GM19099 (cell line): ENCODE measurements around the gene AVL9.
A peak's percentile ranks its signal among the peaks of the same experiment; 100 is the strongest.

Source experiments
- POLR2A ChIP-seq: IDR thresholded peaks from 3 replicates; pipeline ENCODE4 v1.6.1; 2011; ENCODE audit warnings: low read depth; ENCODE audit not compliant: insufficient read length; ENCODE audit errors: extremely low read depth

The AVL9 gene

GRCh38 chr7:32495298-32496051, at the start of gene AVL9:
TSS of gene AVL9 (plus strand) at chr7:32495489. CDS start at chr7:32495710, 221 bp downstream.
- TF ChIP-seq POLR2A = peak; percentile 97

GRCh38 chr7:32447218-32447617, 48.1 kb upstream of the AVL9 start:
- TF ChIP-seq POLR2A = no peak

- no peak for TF ChIP-seq POLR2A
Observed at GRCh38 chr7:32453341-32454011, 41.8 kb upstream of the AVL9 start.

GRCh38 chr7:32458025-32458424, 37.3 kb upstream of the AVL9 start:
- TF ChIP-seq POLR2A = no peak

- TF ChIP-seq POLR2A = no peak
Observed at GRCh38 chr7:32459788-32460187, 35.5 kb upstream of the AVL9 start.

DNA sequence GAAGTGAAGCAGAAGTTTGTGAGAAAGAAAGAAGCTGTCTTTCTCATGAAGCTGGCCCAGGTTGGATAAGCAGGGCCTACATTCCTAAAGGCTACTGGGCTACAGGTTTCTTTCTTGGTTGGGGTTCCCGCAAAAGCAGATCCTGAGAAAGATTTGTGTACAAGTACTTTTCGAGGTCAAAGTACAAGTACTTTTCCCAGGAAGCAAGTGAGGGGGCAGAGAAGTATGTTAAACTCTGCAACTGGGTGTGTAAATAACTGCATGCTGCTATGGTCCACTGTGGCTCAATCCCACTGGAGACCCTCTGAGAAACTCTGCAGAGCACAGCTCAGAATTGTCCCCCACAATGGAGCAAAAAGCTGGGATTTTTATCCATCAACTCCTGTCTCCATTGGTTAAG, 33.8 kb upstream of the AVL9 start:
- no peak for TF ChIP-seq POLR2A

DNA sequence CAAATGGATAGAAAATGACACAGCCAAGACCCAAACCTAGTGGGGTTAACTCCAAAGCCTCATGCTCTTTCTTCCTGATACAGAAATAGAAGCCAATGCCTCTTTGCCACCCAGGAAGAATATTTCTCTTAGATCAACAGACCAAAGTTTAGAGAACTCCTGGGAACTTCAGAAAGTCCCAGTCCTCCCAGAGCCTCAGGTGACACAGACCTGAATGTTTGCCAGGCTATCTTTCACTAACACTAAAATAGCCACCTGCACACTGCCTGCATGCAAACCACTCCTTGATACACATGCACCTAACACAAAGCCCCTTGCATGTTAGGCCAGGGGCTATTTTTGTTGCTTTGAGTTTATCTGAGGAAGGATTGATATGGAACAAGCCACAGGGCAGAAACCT, 32.8 kb upstream of the AVL9 start:
- TF ChIP-seq POLR2A = no peak

GRCh38 chr7:32462977-32463376, 32.3 kb upstream of the AVL9 start:
- TF ChIP-seq POLR2A = no peak

DNA sequence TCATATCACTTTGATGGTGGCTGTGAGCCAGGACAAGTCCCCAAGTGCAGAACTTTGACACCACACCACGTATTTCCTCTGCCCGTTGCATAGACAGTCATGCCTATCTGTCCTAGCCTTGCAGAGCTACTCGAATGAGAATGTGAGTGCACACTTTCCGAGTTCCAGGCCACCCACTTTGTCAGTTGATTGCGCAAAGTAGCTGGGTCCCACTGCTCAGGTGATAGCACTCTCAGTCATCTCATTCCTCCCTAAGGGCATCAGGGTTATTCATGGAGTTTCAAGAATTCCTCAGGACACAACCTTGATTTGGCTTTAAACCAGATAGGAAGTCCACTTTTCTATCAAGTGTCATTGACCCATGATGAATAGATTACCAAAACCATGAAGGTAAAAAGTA, 24.4 kb upstream of the AVL9 start:
- TF ChIP-seq POLR2A = no peak

- TF ChIP-seq POLR2A = no peak
Observed at GRCh38 chr7:32472015-32472414, 23.3 kb upstream of the AVL9 start.

- TF ChIP-seq POLR2A = no peak
Observed at GRCh38 chr7:32474008-32474407, 21.3 kb upstream of the AVL9 start.

- no peak for TF ChIP-seq POLR2A
Observed at GRCh38 chr7:32476816-32477648, 18.3 kb upstream of the AVL9 start.

GRCh38 chr7:32477649-32477980, 17.7 kb upstream of the AVL9 start:
- no peak for TF ChIP-seq POLR2A

- TF ChIP-seq POLR2A = no peak
Observed at GRCh38 chr7:32479574-32480200, 15.6 kb upstream of the AVL9 start.

DNA sequence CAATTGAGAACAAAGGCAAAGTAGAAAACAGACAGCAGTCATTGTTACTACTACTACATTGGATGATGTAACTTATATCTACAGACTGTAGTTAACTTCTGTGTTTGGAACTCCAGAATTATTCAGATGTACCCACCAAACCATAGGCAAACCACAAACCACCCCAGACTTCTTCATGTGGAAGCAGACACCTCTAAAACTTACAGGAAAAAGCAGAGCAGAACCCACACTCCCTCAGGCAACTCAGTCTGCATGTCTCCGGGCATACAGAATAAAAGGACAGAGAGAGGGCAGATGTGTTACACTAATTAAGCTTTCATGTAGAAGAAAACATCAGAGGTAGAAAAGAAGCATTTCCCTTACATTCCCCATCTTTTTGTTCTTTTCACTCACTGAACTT, 14.1 kb upstream of the AVL9 start:
- TF ChIP-seq POLR2A = no peak
